ENCODE results near the gene GATA3.

Gene GATA3

DNA sequence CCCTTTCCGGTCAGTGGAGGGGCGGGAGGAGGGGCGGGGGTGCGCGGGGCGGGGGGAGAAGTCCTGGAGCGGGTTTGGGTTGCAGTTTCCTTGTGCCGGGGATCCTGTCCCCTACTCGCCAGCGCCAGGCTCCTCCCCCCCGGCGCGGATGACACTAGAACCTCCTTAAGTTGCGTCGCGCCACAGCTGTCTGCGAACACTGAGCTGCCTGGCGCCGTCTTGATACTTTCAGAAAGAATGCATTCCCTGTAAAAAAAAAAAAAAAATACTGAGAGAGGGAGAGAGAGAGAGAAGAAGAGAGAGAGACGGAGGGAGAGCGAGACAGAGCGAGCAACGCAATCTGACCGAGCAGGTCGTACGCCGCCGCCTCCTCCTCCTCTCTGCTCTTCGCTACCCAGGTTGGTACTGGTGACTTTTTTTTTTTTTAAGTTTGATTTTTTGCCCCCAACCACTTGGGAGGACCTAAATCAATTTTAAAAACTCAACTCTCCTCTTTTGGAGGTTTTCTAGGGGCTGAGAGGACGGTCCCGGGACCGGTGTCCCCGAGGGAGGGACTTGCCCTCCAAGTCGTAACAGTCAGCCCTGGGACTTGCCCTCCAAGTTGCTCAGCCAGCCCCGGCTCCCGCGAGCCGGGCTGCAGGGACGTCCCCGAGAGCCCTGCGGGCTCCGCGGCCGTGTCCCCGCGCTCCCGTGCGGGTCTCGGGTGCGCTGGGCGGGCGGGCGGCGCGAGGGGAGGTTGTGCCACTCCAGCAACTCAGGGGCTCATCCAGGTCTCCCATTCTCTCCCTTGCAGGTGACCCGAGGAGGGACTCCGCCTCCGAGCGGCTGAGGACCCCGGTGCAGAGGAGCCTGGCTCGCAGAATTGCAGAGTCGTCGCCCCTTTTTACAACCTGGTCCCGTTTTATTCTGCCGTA is at the start of gene GATA3:
TSS of gene GATA3 (plus strand) at position 195 of the 914 bp plus-strand sequence. CDS start 968 bp downstream, outside the sequence.
- ATAC-seq (ENCODE audit: low read depth): peak; percentile 13; the same call in 1 of the 3 replicates
- peak within 1 kb of the TSS; percentile 61 for H3K4me3 ChIP-seq (ENCODE audit: severe bottlenecking)
- TF ChIP-seq, protein P1, sequence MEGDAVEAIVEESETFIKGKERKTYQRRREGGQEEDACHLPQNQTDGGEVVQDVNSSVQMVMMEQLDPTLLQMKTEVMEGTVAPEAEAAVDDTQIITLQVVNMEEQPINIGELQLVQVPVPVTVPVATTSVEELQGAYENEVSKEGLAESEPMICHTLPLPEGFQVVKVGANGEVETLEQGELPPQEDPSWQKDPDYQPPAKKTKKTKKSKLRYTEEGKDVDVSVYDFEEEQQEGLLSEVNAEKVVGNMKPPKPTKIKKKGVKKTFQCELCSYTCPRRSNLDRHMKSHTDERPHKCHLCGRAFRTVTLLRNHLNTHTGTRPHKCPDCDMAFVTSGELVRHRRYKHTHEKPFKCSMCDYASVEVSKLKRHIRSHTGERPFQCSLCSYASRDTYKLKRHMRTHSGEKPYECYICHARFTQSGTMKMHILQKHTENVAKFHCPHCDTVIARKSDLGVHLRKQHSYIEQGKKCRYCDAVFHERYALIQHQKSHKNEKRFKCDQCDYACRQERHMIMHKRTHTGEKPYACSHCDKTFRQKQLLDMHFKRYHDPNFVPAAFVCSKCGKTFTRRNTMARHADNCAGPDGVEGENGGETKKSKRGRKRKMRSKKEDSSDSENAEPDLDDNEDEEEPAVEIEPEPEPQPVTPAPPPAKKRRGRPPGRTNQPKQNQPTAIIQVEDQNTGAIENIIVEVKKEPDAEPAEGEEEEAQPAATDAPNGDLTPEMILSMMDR (IDR thresholded peaks at IDR 0.05; ENCODE audit: poor library complexity, severe bottlenecking): no peak
- peaks cover 12% of the 10 kb centered on the region for H3K36me3 ChIP-seq (ENCODE audit: low read depth)
- H3K4me1 ChIP-seq (ENCODE audit: insufficient read depth, poor library complexity, severe bottlenecking): peaks cover 2% of the 10 kb centered on the region
- peak within 1 kb of the TSS; percentile 78 for H3K27ac ChIP-seq (ENCODE audit: poor library complexity, severe bottlenecking)
- H3K27me3 ChIP-seq (ENCODE audit: insufficient read depth, poor library complexity, severe bottlenecking): no peaks in the 10 kb centered on the region
- peak; percentile 86 for DNase-seq (ENCODE audit: low spot score)
- no peaks in the 10 kb centered on the region for H3K9me3 ChIP-seq (ENCODE audit: severe bottlenecking)

DNA sequence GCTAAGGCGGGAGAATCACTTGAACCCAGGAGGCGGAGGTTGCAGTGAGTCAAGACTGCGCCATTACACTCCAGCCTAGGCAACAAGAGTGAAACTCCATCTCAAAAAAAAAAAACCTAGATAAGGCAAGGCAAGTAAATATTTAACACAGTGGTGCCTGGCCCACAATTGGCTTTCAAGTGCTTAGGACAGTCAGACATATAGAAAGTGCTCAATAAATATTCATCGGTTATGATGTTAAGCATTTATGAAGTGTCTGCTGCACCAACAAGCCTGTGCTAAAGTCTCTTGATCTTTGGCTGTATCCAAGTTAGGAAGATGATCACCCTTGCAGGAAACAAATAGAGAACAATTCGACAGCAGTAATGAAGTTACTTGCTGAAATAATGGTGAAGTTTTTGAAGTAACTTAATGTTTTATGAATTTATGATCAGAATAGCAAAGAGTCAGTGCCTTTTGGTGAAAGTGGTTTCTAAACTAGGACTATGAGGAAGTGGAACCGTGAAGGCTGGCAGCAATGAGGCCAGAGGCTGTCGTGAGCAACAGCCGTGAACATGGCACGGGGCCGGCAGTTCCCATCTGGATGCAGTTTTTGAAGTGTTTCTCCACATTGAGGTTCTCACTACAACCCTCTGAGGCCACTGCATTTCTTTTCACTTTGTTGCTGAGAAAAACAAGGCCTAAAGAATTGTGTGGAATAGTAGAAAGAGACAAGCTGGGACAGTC is 48.1 kb upstream of the GATA3 start:
- H3K27me3 ChIP-seq (ENCODE audit: insufficient read depth, poor library complexity, severe bottlenecking): no peaks in the 10 kb centered on the region
- TF ChIP-seq, protein P1 (IDR thresholded peaks at IDR 0.05; ENCODE audit: poor library complexity, severe bottlenecking): no peak
- H3K4me3 ChIP-seq (ENCODE audit: severe bottlenecking): no peak overlapping the region
- ATAC-seq (ENCODE audit: low read depth): no peak
- H3K36me3 ChIP-seq (ENCODE audit: low read depth): no peaks in the 10 kb centered on the region; the same call in 1 of the 2 replicates
- H3K9me3 ChIP-seq (ENCODE audit: severe bottlenecking): peaks cover 3% of the 10 kb centered on the region
- no peak for DNase-seq (ENCODE audit: low spot score)
- no peaks in the 10 kb centered on the region for H3K4me1 ChIP-seq (ENCODE audit: insufficient read depth, poor library complexity, severe bottlenecking)
- H3K27ac ChIP-seq (ENCODE audit: poor library complexity, severe bottlenecking): no peak overlapping the region

DNA sequence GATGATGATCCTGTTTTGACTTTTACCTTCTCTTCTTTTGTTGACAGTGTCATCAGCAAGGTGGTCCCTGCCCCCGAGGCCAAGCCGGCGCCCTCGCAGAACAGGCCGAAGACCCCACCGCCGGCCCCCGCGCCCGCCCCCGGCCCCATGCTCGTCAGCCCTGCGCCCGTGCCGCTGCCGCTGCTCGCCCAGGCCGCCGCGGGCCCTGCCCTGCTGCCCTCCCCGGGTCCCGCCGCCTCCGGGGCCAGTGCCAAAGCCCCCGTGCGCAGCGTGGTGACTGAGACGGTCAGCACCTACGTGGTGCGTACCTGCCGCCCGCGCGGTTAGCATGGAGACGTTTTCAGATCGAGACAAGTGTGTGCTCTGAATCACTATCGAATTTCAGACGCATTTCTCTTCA is 45.5 kb upstream of the GATA3 start:
- ATAC-seq (ENCODE audit: low read depth) (no peak), DNase-seq (ENCODE audit: low spot score) (no peak)
- Histone ChIP-seq H3K36me3 (ENCODE audit: low read depth) (no peaks in the 10 kb centered on the region; the same call in none of the 2 replicates), H3K9me3 (ENCODE audit: severe bottlenecking) (peaks cover 3% of the 10 kb centered on the region), H3K4me3 (ENCODE audit: severe bottlenecking) (no peak overlapping the region), H3K27ac (ENCODE audit: poor library complexity, severe bottlenecking) (no peak overlapping the region), H3K4me1 (ENCODE audit: insufficient read depth, poor library complexity, severe bottlenecking) (no peaks in the 10 kb centered on the region), H3K27me3 (ENCODE audit: insufficient read depth, poor library complexity, severe bottlenecking) (no peaks in the 10 kb centered on the region)
- TF ChIP-seq, protein P1 (IDR thresholded peaks at IDR 0.05; ENCODE audit: poor library complexity, severe bottlenecking): no peak

DNA sequence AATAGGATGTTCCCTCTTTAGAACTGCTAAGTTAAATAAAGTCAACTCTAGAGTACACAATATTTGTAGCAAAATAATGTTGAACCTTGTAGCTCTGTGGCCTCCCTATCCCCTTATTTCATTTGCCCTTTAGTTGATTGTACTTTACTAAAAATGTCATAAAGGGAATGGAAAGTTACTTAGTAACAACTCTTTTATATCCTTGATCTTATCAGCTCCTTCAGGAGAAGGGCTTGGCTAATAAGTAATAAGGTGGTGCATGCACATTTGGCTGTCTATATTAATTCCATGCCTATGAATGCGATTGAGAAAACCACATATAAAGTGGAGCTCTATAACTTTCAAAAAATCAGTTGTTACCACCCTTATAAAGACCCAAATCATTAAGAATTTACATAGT is 41.5 kb upstream of the GATA3 start:
- no peak for DNase-seq (ENCODE audit: low spot score)
- Histone ChIP-seq H3K4me3 (ENCODE audit: severe bottlenecking) (no peak overlapping the region), H3K9me3 (ENCODE audit: severe bottlenecking) (no peaks in the 10 kb centered on the region), H3K4me1 (ENCODE audit: insufficient read depth, poor library complexity, severe bottlenecking) (no peaks in the 10 kb centered on the region), H3K27ac (ENCODE audit: poor library complexity, severe bottlenecking) (no peak overlapping the region), H3K27me3 (ENCODE audit: insufficient read depth, poor library complexity, severe bottlenecking) (no peaks in the 10 kb centered on the region), H3K36me3 (ENCODE audit: low read depth) (peaks cover 3% of the 10 kb centered on the region)
- ATAC-seq (ENCODE audit: low read depth): no peak
- TF ChIP-seq, protein P1 (IDR thresholded peaks at IDR 0.05; ENCODE audit: poor library complexity, severe bottlenecking): no peak

Data from RWPE2 (cell line).